ENCODE measurements around the gene MRPL55.
"Not testable (repeated sequence)": the region's sequence is repeated elsewhere in the genome, so short reads cannot be mapped to it uniquely, and the experiment has no call there.

The MRPL55 gene

DNA sequence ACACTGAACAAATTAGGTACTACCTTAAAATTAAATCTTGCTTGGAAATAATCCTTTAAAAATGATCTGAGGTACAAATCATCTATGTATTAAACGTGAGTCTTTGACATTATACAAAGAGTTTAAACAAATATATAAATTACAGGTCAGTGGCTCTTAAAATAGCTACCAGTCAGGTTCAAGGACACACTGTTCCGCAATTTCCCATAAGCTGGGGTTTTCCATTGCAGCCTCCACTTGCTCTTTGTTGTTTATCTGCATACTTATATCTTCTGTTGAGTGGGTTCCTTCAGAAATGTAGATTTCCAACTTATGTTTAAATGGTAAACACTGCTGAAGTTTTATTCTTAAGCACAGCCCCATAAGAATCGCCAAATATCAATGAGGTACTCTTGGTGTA is 5.7 kb upstream of the MRPL55 start:
- TF ChIP-seq GABPA (IDR thresholded peaks at IDR 0.05; ENCODE audit: low read depth) (no peak), POLR2AphosphoS5 (IDR thresholded peaks at IDR 0.05; ENCODE audit: low read depth) (no peak), SPI1 (IDR thresholded peaks at IDR 0.05; ENCODE audit: borderline replicate concordance, low read depth) (no peak)
- TF ChIP-seq, protein P1, sequence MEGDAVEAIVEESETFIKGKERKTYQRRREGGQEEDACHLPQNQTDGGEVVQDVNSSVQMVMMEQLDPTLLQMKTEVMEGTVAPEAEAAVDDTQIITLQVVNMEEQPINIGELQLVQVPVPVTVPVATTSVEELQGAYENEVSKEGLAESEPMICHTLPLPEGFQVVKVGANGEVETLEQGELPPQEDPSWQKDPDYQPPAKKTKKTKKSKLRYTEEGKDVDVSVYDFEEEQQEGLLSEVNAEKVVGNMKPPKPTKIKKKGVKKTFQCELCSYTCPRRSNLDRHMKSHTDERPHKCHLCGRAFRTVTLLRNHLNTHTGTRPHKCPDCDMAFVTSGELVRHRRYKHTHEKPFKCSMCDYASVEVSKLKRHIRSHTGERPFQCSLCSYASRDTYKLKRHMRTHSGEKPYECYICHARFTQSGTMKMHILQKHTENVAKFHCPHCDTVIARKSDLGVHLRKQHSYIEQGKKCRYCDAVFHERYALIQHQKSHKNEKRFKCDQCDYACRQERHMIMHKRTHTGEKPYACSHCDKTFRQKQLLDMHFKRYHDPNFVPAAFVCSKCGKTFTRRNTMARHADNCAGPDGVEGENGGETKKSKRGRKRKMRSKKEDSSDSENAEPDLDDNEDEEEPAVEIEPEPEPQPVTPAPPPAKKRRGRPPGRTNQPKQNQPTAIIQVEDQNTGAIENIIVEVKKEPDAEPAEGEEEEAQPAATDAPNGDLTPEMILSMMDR (IDR thresholded peaks at IDR 0.05; ENCODE audit: insufficient read depth, low read length) = no peak
- TF ChIP-seq, protein P2, sequence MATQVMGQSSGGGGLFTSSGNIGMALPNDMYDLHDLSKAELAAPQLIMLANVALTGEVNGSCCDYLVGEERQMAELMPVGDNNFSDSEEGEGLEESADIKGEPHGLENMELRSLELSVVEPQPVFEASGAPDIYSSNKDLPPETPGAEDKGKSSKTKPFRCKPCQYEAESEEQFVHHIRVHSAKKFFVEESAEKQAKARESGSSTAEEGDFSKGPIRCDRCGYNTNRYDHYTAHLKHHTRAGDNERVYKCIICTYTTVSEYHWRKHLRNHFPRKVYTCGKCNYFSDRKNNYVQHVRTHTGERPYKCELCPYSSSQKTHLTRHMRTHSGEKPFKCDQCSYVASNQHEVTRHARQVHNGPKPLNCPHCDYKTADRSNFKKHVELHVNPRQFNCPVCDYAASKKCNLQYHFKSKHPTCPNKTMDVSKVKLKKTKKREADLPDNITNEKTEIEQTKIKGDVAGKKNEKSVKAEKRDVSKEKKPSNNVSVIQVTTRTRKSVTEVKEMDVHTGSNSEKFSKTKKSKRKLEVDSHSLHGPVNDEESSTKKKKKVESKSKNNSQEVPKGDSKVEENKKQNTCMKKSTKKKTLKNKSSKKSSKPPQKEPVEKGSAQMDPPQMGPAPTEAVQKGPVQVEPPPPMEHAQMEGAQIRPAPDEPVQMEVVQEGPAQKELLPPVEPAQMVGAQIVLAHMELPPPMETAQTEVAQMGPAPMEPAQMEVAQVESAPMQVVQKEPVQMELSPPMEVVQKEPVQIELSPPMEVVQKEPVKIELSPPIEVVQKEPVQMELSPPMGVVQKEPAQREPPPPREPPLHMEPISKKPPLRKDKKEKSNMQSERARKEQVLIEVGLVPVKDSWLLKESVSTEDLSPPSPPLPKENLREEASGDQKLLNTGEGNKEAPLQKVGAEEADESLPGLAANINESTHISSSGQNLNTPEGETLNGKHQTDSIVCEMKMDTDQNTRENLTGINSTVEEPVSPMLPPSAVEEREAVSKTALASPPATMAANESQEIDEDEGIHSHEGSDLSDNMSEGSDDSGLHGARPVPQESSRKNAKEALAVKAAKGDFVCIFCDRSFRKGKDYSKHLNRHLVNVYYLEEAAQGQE (IDR thresholded peaks at IDR 0.05; ENCODE audit: insufficient replicate concordance, low read depth) = no peak
- Histone ChIP-seq H3K27ac (replicated peaks) (no peak overlapping the region), H3K27me3 (ENCODE audit: insufficient read depth, poor library complexity, severe bottlenecking) (no peaks in the 10 kb centered on the region), H3K4me3 (replicated peaks; ENCODE audit: insufficient read depth, low read length) (no peak overlapping the region)
- no peak for DNase-seq (ENCODE audit: low read depth in 1 of 2, low spot score in 1 of 2)

DNA sequence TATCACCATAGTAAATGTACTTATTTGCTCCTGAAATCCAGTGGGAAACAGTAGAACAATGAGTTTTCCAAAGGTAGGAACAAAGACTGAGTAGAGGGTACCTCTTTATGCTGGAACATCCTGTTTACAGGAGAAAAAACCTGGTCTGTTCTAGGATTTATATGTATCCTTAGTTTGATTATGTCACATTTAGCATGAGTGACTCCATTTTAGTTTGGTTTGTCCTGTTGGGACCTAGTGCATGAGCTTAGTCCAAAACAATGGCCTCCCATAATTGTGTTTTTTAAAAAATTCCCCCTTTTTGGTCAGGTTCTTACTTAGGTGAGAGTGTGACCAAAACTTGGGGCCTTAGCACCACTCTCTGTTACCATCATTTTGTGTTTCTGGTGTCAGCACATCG is 3.5 kb upstream of the MRPL55 start:
- no peak overlapping the region for H3K27ac ChIP-seq (replicated peaks)
- no peak for DNase-seq (ENCODE audit: low read depth in 1 of 2, low spot score in 1 of 2)
- no peak for TF ChIP-seq SPI1 (IDR thresholded peaks at IDR 0.05; ENCODE audit: borderline replicate concordance, low read depth)
- TF ChIP-seq, protein P1 (IDR thresholded peaks at IDR 0.05; ENCODE audit: insufficient read depth, low read length) = no peak
- TF ChIP-seq POLR2AphosphoS5 (IDR thresholded peaks at IDR 0.05; ENCODE audit: low read depth) = no peak
- TF ChIP-seq GABPA (IDR thresholded peaks at IDR 0.05; ENCODE audit: low read depth) = no peak
- TF ChIP-seq, protein P2 (IDR thresholded peaks at IDR 0.05; ENCODE audit: insufficient replicate concordance, low read depth) = no peak
- no peaks in the 10 kb centered on the region for H3K27me3 ChIP-seq (ENCODE audit: insufficient read depth, poor library complexity, severe bottlenecking)
- no peak overlapping the region for H3K4me3 ChIP-seq (replicated peaks; ENCODE audit: insufficient read depth, low read length)

DNA sequence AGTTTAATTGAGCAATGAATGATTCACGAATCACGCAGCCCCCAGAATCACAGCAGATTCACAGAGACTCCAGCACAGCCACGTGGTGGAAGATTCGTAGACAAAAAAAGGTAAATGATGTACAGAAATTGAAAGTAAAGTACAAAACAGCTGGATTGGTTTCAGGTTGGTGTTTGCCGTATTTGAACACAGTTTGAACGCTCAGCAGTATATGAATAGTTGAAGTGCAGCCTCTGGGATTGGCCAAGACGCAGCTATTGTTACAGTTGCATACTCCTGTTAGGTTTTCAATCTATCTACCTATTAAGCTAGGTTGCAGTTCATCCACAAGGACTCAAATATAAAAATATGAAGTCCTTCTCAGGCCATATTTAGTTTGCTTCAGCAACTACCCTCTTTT is 3.1 kb upstream of the MRPL55 start:
- DNase-seq (ENCODE audit: low read depth in 1 of 2, low spot score in 1 of 2) = no peak
- Histone ChIP-seq H3K27ac (replicated peaks) (no peak overlapping the region), H3K4me3 (replicated peaks; ENCODE audit: insufficient read depth, low read length) (no peak overlapping the region), H3K27me3 (ENCODE audit: insufficient read depth, poor library complexity, severe bottlenecking) (no peaks in the 10 kb centered on the region)
- TF ChIP-seq SPI1 (IDR thresholded peaks at IDR 0.05; ENCODE audit: borderline replicate concordance, low read depth) (no peak), POLR2AphosphoS5 (IDR thresholded peaks at IDR 0.05; ENCODE audit: low read depth) (no peak), GABPA (IDR thresholded peaks at IDR 0.05; ENCODE audit: low read depth) (no peak)
- TF ChIP-seq, protein P1 (IDR thresholded peaks at IDR 0.05; ENCODE audit: insufficient read depth, low read length) = no peak
- TF ChIP-seq, protein P2 (IDR thresholded peaks at IDR 0.05; ENCODE audit: insufficient replicate concordance, low read depth) = no peak

DNA sequence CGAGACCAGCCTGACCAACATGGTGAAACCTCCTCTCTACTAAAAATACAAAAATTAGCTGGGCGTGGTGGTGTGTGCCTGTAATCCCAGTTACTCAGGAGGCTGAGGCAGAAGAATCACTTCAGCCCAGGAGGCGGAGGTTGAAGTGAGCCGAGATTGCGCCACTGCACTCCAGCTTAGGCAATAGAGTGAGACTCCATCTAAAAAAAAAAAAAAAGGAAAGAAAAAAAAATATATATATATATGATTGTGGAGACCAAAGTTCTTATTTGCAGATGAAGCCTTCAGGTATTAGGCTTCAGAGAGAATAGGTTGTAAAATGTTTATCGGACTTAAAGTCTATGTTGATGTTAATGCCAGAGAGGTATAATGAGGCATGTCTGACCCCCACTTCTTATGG is 2.2 kb upstream of the MRPL55 start:
- DNase-seq (ENCODE audit: low read depth in 1 of 2, low spot score in 1 of 2); H3K4me3 ChIP-seq (replicated peaks; ENCODE audit: insufficient read depth, low read length); H3K27me3 ChIP-seq (ENCODE audit: insufficient read depth, poor library complexity, severe bottlenecking); H3K27ac ChIP-seq (replicated peaks): not testable (repeated sequence)
